HG03196 (cell line): ENCODE data around the gene IRX5.

ENCODE experiments used
- ATAC-seq: cut with Tn5 transposase; IDR thresholded peaks from one replicate; pipeline ENCODE4 v1.9.1; 2021; ENCODE audit not compliant: unreplicated experiment

IRX5 gene

GRCh38 chr16:54930869-54931119 is 129 bp downstream of the IRX5 start:
- no peak for ATAC-seq

- no peak for ATAC-seq
Observed at GRCh38 chr16:54931120-54932014, 702 bp downstream of the IRX5 start.

- ATAC-seq: no peak
Observed at GRCh38 chr16:54932021-54932660, 1.5 kb downstream of the IRX5 start.

GRCh38 chr16:54932737-54933254 is 2.1 kb downstream of the IRX5 start:
- no peak for ATAC-seq

- ATAC-seq: no peak
Observed at GRCh38 chr16:54933281-54934011, 2.8 kb downstream of the IRX5 start.

- ATAC-seq: no peak
Observed at GRCh38 chr16:54934481-54935265, 4.0 kb downstream of the IRX5 start.

GRCh38 chr16:54935266-54935968 is 4.8 kb downstream of the IRX5 start:
- no peak for ATAC-seq

GRCh38 chr16:54936201-54936978 is 5.7 kb downstream of the IRX5 start:
- ATAC-seq: no peak

- ATAC-seq: no peak
Observed at GRCh38 chr16:54936979-54937670, 6.5 kb downstream of the IRX5 start.

GRCh38 chr16:54937671-54938211 is 7.1 kb downstream of the IRX5 start:
- no peak for ATAC-seq

- no peak for ATAC-seq
Observed at GRCh38 chr16:54938212-54939028, 7.8 kb downstream of the IRX5 start.

- ATAC-seq: no peak
Observed at GRCh38 chr16:54939029-54939346, 8.3 kb downstream of the IRX5 start.

- ATAC-seq: no peak
Observed at GRCh38 chr16:54939510-54940278, 9.0 kb downstream of the IRX5 start.

- ATAC-seq: no peak
Observed at GRCh38 chr16:54940279-54940604, 9.6 kb downstream of the IRX5 start.

GRCh38 chr16:54942353-54942943 is 11.8 kb downstream of the IRX5 start:
- ATAC-seq: no peak

GRCh38 chr16:54944002-54944401 is 13.3 kb downstream of the IRX5 start:
- ATAC-seq: no peak

- ATAC-seq: no peak
Observed at GRCh38 chr16:54945063-54945462, 14.4 kb downstream of the IRX5 start.
